HepG2 (cell line): ENCODE data around the gene GATC. TPM values are rescaled to one million over a fixed set of nuclear protein-coding genes. Genes with fewer than 3 reads are reported as not detected.

ENCODE experiments used
- CBX2 ChIP-seq, 2 experiments: fragments of 200-600 bp in 1 of 2; sonication (generic); formaldehyde crosslinking in 1 of 2; IDR thresholded peaks; 2 replicates each; pipeline versions ENCODE4 v1.7.0 to v1.8.1; 2018 to 2022; ENCODE audit warnings: low read depth in 2 of 2, low read length in 1 of 2, mild to moderate bottlenecking in 1 of 2, missing genetic modification reagents in 1 of 2
- HMGXB3 ChIP-seq: sonication (generic); formaldehyde crosslinking; IDR thresholded peaks from 2 replicates; pipeline ENCODE4 v1.4.0; 2020; ENCODE audit warnings: missing genetic modification reagents, borderline replicate concordance
- ISL2 ChIP-seq: sonication (generic); formaldehyde crosslinking; IDR thresholded peaks from 2 replicates; pipeline ENCODE4 v1.5.0; 2020; ENCODE audit warnings: missing genetic modification reagents
- KDM6A ChIP-seq: IDR thresholded peaks from 2 replicates; pipeline ENCODE4 v1.6.1; 2016; ENCODE audit warnings: low read depth
- MED1 ChIP-seq: sonication (generic); formaldehyde crosslinking; IDR thresholded peaks from 2 replicates; pipeline ENCODE4 v1.4.0; 2020; ENCODE audit warnings: missing genetic modification reagents
- NFE2 ChIP-seq: sonication (generic); formaldehyde crosslinking; IDR thresholded peaks from 2 replicates; pipeline ENCODE4 v1.4.0; 2020; ENCODE audit warnings: missing genetic modification reagents
- PRPF4 ChIP-seq: fragments of 200-400 bp; formaldehyde crosslinking; IDR thresholded peaks from 2 replicates; pipeline ENCODE4 v1.6.1; 2016; ENCODE audit warnings: low read length, low read depth; ENCODE audit not compliant: poor library complexity, severe bottlenecking
- TSC22D2 ChIP-seq: sonication (generic); formaldehyde crosslinking; IDR thresholded peaks from 2 replicates; pipeline ENCODE4 v1.5.1; 2020; ENCODE audit warnings: missing genetic modification reagents, mild to moderate bottlenecking, borderline replicate concordance
- ZNF281 ChIP-seq: sonication (generic); formaldehyde crosslinking; IDR thresholded peaks from 2 replicates; pipeline ENCODE4 v1.4.0; 2020; ENCODE audit warnings: missing genetic modification reagents, borderline replicate concordance
- ZNF30 ChIP-seq: sonication (generic); formaldehyde crosslinking; IDR thresholded peaks from 2 replicates; pipeline ENCODE4 v1.5.0; 2020; ENCODE audit warnings: mild to moderate bottlenecking, missing genetic modification reagents
- ZNF775 ChIP-seq: sonication (generic); formaldehyde crosslinking; IDR thresholded peaks from 2 replicates; pipeline ENCODE4 v1.4.0; 2020; ENCODE audit warnings: missing genetic modification reagents, mild to moderate bottlenecking, moderate library complexity, borderline replicate concordance
- polyA plus RNA-seq, 8 experiments: library from polyadenylated mRNA; depleted of rRNA in 3 of 8; stranded (reverse) in 7 of 8; unstranded in 1 of 8; fragments of >200 nt; fragmentation: Illumina TruSeq in 4 of 8; extraction: Trizol in 4 of 8; gene quantifications; 2 replicates each; pipeline versions ENCODE4 v1.2.1 to v1.2.3, GENCODE V29; 2011 to 2016; ENCODE audit warnings: low read depth in 4 of 8, missing spikeins in 1 of 8, mixed read lengths in 1 of 8; ENCODE audit not compliant: insufficient read depth in 1 of 8
- total RNA-seq, 5 experiments: library from RNA; depleted of rRNA; stranded (reverse); fragments of >200 nt; fragmentation: Illumina TruSeq; extraction: Trizol; gene quantifications; 2 replicates each; pipeline ENCODE4 v1.2.3, GENCODE V29; 2016; ENCODE audit warnings: low read depth in 1 of 5
- TF ChIP-seq, protein P1 (sequence below): sonication (generic); formaldehyde crosslinking; IDR thresholded peaks from 2 replicates; pipeline ENCODE4 v1.8.1; 2022; ENCODE audit warnings: low read depth, mild to moderate bottlenecking, missing genetic modification reagents
- TF ChIP-seq, protein P2 (sequence below): IDR thresholded peaks from 2 replicates; pipeline ENCODE4 v1.6.1; 2016; ENCODE audit warnings: low read depth, control low read depth

GATC gene
- total and polyA plus RNA-seq, 2 of the 13 experiments (the other 11 are each of a cell fraction or from before 2014, with no cell fraction given), result 17.7 to 29.7 TPM

GRCh38 chr12:120437735-120438494 lies 8.3 kb upstream of the GATC start, which contains the start of gene COX6A1 (continued):
- TF ChIP-seq, protein P1, sequence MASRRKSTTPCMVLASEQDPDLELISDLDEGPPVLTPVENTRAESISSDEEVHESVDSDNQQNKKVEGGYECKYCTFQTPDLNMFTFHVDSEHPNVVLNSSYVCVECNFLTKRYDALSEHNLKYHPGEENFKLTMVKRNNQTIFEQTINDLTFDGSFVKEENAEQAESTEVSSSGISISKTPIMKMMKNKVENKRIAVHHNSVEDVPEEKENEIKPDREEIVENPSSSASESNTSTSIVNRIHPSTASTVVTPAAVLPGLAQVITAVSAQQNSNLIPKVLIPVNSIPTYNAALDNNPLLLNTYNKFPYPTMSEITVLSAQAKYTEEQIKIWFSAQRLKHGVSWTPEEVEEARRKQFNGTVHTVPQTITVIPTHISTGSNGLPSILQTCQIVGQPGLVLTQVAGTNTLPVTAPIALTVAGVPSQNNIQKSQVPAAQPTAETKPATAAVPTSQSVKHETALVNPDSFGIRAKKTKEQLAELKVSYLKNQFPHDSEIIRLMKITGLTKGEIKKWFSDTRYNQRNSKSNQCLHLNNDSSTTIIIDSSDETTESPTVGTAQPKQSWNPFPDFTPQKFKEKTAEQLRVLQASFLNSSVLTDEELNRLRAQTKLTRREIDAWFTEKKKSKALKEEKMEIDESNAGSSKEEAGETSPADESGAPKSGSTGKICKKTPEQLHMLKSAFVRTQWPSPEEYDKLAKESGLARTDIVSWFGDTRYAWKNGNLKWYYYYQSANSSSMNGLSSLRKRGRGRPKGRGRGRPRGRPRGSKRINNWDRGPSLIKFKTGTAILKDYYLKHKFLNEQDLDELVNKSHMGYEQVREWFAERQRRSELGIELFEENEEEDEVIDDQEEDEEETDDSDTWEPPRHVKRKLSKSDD (CRISPR knock-in tag), result peak; percentile 83; the same call in 1 of the 2 replicates
- peak; percentile 49 for TF ChIP-seq MED1 (CRISPR knock-in tag)
- no peak for TF ChIP-seq KDM6A (CRISPR knock-in tag)
- no peak for TF ChIP-seq PRPF4
- 0 out of 2 replicates have a peak, but pooled peaks have one; percentile 13 for TF ChIP-seq ZNF281 (CRISPR knock-in tag)
- no peak for TF ChIP-seq CBX2 (IDR thresholded peaks at IDR 0.05; ENCODE audit: low read depth, low read length)
- no peak for TF ChIP-seq CBX2 (CRISPR knock-in tag; IDR thresholded peaks at IDR 0.05; ENCODE audit: low read depth)
- no peak for TF ChIP-seq NFE2 (CRISPR knock-in tag)
- TF ChIP-seq HMGXB3, result peak; percentile 74
- TF ChIP-seq ZNF775 (CRISPR knock-in tag), result no peak
- peak; percentile 66 for TF ChIP-seq ISL2
- TF ChIP-seq, protein P2, sequence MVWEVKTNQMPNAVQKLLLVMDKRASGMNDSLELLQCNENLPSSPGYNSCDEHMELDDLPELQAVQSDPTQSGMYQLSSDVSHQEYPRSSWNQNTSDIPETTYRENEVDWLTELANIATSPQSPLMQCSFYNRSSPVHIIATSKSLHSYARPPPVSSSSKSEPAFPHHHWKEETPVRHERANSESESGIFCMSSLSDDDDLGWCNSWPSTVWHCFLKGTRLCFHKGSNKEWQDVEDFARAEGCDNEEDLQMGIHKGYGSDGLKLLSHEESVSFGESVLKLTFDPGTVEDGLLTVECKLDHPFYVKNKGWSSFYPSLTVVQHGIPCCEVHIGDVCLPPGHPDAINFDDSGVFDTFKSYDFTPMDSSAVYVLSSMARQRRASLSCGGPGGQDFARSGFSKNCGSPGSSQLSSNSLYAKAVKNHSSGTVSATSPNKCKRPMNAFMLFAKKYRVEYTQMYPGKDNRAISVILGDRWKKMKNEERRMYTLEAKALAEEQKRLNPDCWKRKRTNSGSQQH (CRISPR knock-in tag), result 0 out of 2 replicates have a peak, but pooled peaks have one; percentile 45
- TF ChIP-seq TSC22D2 (CRISPR knock-in tag), result peak; percentile 65; the same call in 1 of the 2 replicates
- no peak for TF ChIP-seq ZNF30 (CRISPR knock-in tag)
